Erythroblast (primary cell): ENCODE data around the gene KIAA0825.

Source experiments
- GATA1 ChIP-seq: IDR thresholded peaks from 2 replicates; pipeline ENCODE4 v1.6.1; 2011; ENCODE audit warnings: low read depth, mild to moderate bottlenecking, control low read depth, low read length, moderate library complexity
- POLR2A ChIP-seq: IDR thresholded peaks from 2 replicates; pipeline ENCODE4 v1.6.1; 2011; ENCODE audit warnings: mild to moderate bottlenecking, low read length

DNA sequence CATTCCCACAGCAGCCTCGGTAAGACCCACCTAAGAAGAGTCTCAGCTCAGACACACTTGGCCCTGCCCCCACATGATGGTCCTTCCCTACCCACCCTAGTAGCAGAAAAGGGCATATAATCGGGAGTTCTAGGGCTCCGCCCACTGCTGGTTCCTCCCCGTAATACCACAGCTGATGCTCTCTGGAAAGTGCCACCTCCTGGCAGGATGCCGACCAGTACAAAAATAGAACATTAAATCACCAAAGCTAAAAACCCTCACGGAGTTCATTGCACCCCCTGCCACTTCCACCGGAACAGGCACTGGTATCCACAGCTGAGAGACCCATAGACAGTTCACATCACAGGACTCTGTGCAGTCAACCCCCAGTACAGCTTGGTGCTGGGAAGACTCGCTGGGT, 271.3 kb downstream of the KIAA0825 start:
- no peak for TF ChIP-seq POLR2A
- TF ChIP-seq GATA1: no peak
